ENCODE data around the gene ZNF827.
A peak's percentile ranks its signal among the peaks of the same experiment; 100 is the strongest.

The ZNF827 gene

GRCh38 chr4:145824463-145824862, 114.2 kb downstream of the ZNF827 start:
- no peak for DNase-seq

- no peak for DNase-seq
These were observed 114.9 kb downstream of the ZNF827 start for GRCh38 chr4:145823743-145824142.

- DNase-seq, result no peak
These were observed 116.0 kb downstream of the ZNF827 start for GRCh38 chr4:145822581-145822980.

- no peak for DNase-seq
These were observed 116.4 kb downstream of the ZNF827 start for GRCh38 chr4:145822181-145822580.

- DNase-seq, result no peak
These were observed 116.9 kb downstream of the ZNF827 start for GRCh38 chr4:145821766-145822165.

GRCh38 chr4:145820407-145820806, 118.2 kb downstream of the ZNF827 start:
- no peak for DNase-seq

- peak; percentile 58 for DNase-seq
These were observed 118.8 kb downstream of the ZNF827 start for GRCh38 chr4:145819853-145820181.

- DNase-seq, result no peak
These were observed 119.3 kb downstream of the ZNF827 start for GRCh38 chr4:145819101-145819852.

- DNase-seq, result no peak
These were observed 120.6 kb downstream of the ZNF827 start for GRCh38 chr4:145818011-145818410.

GRCh38 chr4:145816091-145816490, 122.5 kb downstream of the ZNF827 start:
- DNase-seq, result no peak

- no peak for DNase-seq
These were observed 123.0 kb downstream of the ZNF827 start for GRCh38 chr4:145815626-145816025.

GRCh38 chr4:145815027-145815612, 123.5 kb downstream of the ZNF827 start:
- DNase-seq, result no peak

- no peak for DNase-seq
These were observed 124.4 kb downstream of the ZNF827 start for GRCh38 chr4:145814246-145814645.

- no peak for DNase-seq
These were observed 125.7 kb downstream of the ZNF827 start for GRCh38 chr4:145812919-145813318.

- no peak for DNase-seq
These were observed 129.6 kb downstream of the ZNF827 start for GRCh38 chr4:145808848-145809512.

- no peak for DNase-seq
These were observed 130.5 kb downstream of the ZNF827 start for GRCh38 chr4:145808021-145808650.

GRCh38 chr4:145805490-145805889, 133.1 kb downstream of the ZNF827 start:
- no peak for DNase-seq

- peak; percentile 42 for DNase-seq
These were observed 134.5 kb downstream of the ZNF827 start for GRCh38 chr4:145804116-145804515.

GRCh38 chr4:145799223-145799622, 139.4 kb downstream of the ZNF827 start:
- no peak for DNase-seq

GRCh38 chr4:145797278-145797677, 141.3 kb downstream of the ZNF827 start:
- no peak for DNase-seq

GRCh38 chr4:145796346-145796745, 142.3 kb downstream of the ZNF827 start:
- no peak for DNase-seq

- DNase-seq, result no peak
These were observed 143.1 kb downstream of the ZNF827 start for GRCh38 chr4:145795521-145795920.

GRCh38 chr4:145792429-145792828, 146.2 kb downstream of the ZNF827 start:
- no peak for DNase-seq

GRCh38 chr4:145791988-145792387, 146.6 kb downstream of the ZNF827 start:
- DNase-seq, result no peak
